Right ventricle myocardium superior (tissue), 1 donor: ENCODE data around the gene C12orf75. TPM values are rescaled to one million over a fixed set of nuclear protein-coding genes. Genes with fewer than 3 reads are reported as not detected.

Source experiments
- ATAC-seq: fragments of 200-7000 bp; cut with Tn5 transposase; one replicate; pipeline ENCODE4 v1.9.1; 2020; ENCODE audit warnings: mild to moderate bottlenecking; ENCODE audit not compliant: poor library complexity
- DNase-seq: peaks from one replicate; pipeline ENCODE4 v3.0.0-alpha.2; 2020
- intact Hi-C: fragments of 100-400 bp; cut with DNase I; formaldehyde crosslinking; loops from one replicate; pipeline ENCODE4 v1.11.2; 2022
- total RNA-seq: library from RNA; stranded (reverse); fragmentation: NEBNext Ultra II Directional; extraction: Animal tissue kit (Norgen Biotek cat#: 25700); gene quantifications from one replicate; pipeline ENCODE4 v1.2.1, GENCODE V29; 2021
- donor health status: DM: no; HTN: yes; CAD: no; lungs with severe emphysema.

Gene C12orf75
- total RNA-seq, 1 donor from 2014 or later: 0.97 TPM

- DNase-seq: no peak
- intact Hi-C loops: no loop called here
- no peak for ATAC-seq
Observed at GRCh38 chr12:105352940-105353635, 22.6 kb downstream of the C12orf75 start.

- DNase-seq (no peak), ATAC-seq (no peak)
- intact Hi-C loops: no loop called here
Observed at GRCh38 chr12:105355752-105356151, 25.3 kb downstream of the C12orf75 start.

- DNase-seq (no peak), ATAC-seq (no peak)
- intact Hi-C loops: no loop called here
Observed at GRCh38 chr12:105357162-105357691, 26.7 kb downstream of the C12orf75 start.

- intact Hi-C loops: no loop called here
- ATAC-seq (no peak), DNase-seq (no peak)
Observed at GRCh38 chr12:105358789-105359188, 28.3 kb downstream of the C12orf75 start.

GRCh38 chr12:105359856-105360255 lies 29.4 kb downstream of the C12orf75 start:
- ATAC-seq: no peak
- intact Hi-C loops: no loop called here

GRCh38 chr12:105363890-105364289 lies 33.4 kb downstream of the C12orf75 start:
- no peak for ATAC-seq
- intact Hi-C loops: no loop called here
- no peak for DNase-seq

More at GRCh38 chr12:105359856-105360255, 29.4 kb downstream of the C12orf75 start:
- DNase-seq: no peak

GRCh38 chr12:105365231-105365630 lies 34.7 kb downstream of the C12orf75 start:
- no peak for ATAC-seq
- no peak for DNase-seq
- intact Hi-C loops: no loop called here

GRCh38 chr12:105368047-105368646 lies 37.7 kb downstream of the C12orf75 start:
- intact Hi-C loops: no loop called here
- no peak for ATAC-seq
- DNase-seq: no peak

GRCh38 chr12:105369014-105369413 lies 38.5 kb downstream of the C12orf75 start:
- DNase-seq (no peak), ATAC-seq (no peak)
- intact Hi-C loops: no loop called here

GRCh38 chr12:105374303-105374702 lies 43.8 kb downstream of the C12orf75 start:
- no peak for DNase-seq
- intact Hi-C loops: no loop called here
- ATAC-seq: no peak

- no peak for ATAC-seq
- intact Hi-C loops: no loop called here
- no peak for DNase-seq
Observed at GRCh38 chr12:105377077-105377476, 46.6 kb downstream of the C12orf75 start.

- no peak for ATAC-seq
- DNase-seq: no peak
- intact Hi-C loops: no loop called here
Observed at GRCh38 chr12:105378911-105379310, 48.4 kb downstream of the C12orf75 start.

- no peak for DNase-seq
- intact Hi-C loops: loop anchor here (10.0 kb wide), 1 partner anchor 98 kb away; no protein-coding TSS in a partner anchor
- ATAC-seq: peak; percentile 89
Observed at GRCh38 chr12:105382771-105383622, 52.5 kb downstream of the C12orf75 start.

- ATAC-seq: no peak
- DNase-seq: no peak
- intact Hi-C loops: loop anchor here (10.0 kb wide), 1 partner anchor 99 kb away; no protein-coding TSS in a partner anchor
Observed at GRCh38 chr12:105384220-105384619, 53.7 kb downstream of the C12orf75 start.

GRCh38 chr12:105384916-105385535 lies 54.5 kb downstream of the C12orf75 start:
- ATAC-seq (no peak), DNase-seq (no peak)
- intact Hi-C loops: loop anchor here (10.0 kb wide), 1 partner anchor 100 kb away; no protein-coding TSS in a partner anchor

GRCh38 chr12:105386431-105386830 lies 55.9 kb downstream of the C12orf75 start:
- intact Hi-C loops: loop anchor here (10.0 kb wide), 1 partner anchor 102 kb away; no protein-coding TSS in a partner anchor
- DNase-seq (no peak), ATAC-seq (no peak)

- intact Hi-C loops: no loop called here
- no peak for DNase-seq
- ATAC-seq: no peak
Observed at GRCh38 chr12:105391231-105391630, 60.7 kb downstream of the C12orf75 start.

GRCh38 chr12:105393587-105393986 lies 63.1 kb downstream of the C12orf75 start:
- no peak for DNase-seq
- intact Hi-C loops: no loop called here
- ATAC-seq: peak; percentile 46

- no peak for DNase-seq
- no peak for ATAC-seq
- intact Hi-C loops: no loop called here
Observed at GRCh38 chr12:105396024-105396423, 65.5 kb downstream of the C12orf75 start.
